ENCODE measurements around the gene PRM2.

- TF ChIP-seq ZXDB (tag by site-specific recombination; IDR thresholded peaks at IDR 0.05), result no peak
- TF ChIP-seq ZNF585B (tag by site-specific recombination; IDR thresholded peaks at IDR 0.05), result no peak
- no peak for TF ChIP-seq ZNF24 (tag by site-specific recombination; IDR thresholded peaks at IDR 0.05)
- no peak for TF ChIP-seq ZNF664 (tag by site-specific recombination; IDR thresholded peaks at IDR 0.05)
- no peak for TF ChIP-seq KLF17 (tag by site-specific recombination; IDR thresholded peaks at IDR 0.05)
- no peak for TF ChIP-seq ZNF660 (tag by site-specific recombination; IDR thresholded peaks at IDR 0.05)
- TF ChIP-seq, protein P1, sequence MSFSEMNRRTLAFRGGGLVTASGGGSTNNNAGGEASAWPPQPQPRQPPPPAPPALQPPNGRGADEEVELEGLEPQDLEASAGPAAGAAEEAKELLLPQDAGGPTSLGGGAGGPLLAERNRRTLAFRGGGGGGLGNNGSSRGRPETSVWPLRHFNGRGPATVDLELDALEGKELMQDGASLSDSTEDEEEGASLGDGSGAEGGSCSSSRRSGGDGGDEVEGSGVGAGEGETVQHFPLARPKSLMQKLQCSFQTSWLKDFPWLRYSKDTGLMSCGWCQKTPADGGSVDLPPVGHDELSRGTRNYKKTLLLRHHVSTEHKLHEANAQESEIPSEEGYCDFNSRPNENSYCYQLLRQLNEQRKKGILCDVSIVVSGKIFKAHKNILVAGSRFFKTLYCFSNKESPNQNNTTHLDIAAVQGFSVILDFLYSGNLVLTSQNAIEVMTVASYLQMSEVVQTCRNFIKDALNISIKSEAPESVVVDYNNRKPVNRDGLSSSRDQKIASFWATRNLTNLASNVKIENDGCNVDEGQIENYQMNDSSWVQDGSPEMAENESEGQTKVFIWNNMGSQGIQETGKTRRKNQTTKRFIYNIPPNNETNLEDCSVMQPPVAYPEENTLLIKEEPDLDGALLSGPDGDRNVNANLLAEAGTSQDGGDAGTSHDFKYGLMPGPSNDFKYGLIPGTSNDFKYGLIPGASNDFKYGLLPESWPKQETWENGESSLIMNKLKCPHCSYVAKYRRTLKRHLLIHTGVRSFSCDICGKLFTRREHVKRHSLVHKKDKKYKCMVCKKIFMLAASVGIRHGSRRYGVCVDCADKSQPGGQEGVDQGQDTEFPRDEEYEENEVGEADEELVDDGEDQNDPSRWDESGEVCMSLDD (tag by site-specific recombination; IDR thresholded peaks at IDR 0.05), result no peak
- no peak for TF ChIP-seq CTCF (tag by site-specific recombination; IDR thresholded peaks at IDR 0.05)
Measured at GRCh38 chr16:11300560-11300892, 24.2 kb upstream of the PRM2 start.

Measured in HEK293 (cell line).